ENCODE data around the gene GLT8D2.
"Not testable (repeated sequence)": the region's sequence is repeated elsewhere in the genome, so short reads cannot be mapped to it uniquely, and the experiment has no call there.

GLT8D2 gene

GRCh38 chr12:104049278-104049902 lies 597 bp downstream of the GLT8D2 start:
- DNase-seq = no peak

- no peak for DNase-seq
Measured at GRCh38 chr12:104048811-104049210, 1.2 kb downstream of the GLT8D2 start.

GRCh38 chr12:104048162-104048561 lies 1.8 kb downstream of the GLT8D2 start:
- no peak for DNase-seq

- no peak for DNase-seq
Measured at GRCh38 chr12:104046306-104046705, 3.7 kb downstream of the GLT8D2 start.

- DNase-seq = no peak
Measured at GRCh38 chr12:104044158-104044557, 5.8 kb downstream of the GLT8D2 start.

- no peak for DNase-seq
Measured at GRCh38 chr12:104042580-104042979, 7.4 kb downstream of the GLT8D2 start.

GRCh38 chr12:104039769-104040168 lies 10.2 kb downstream of the GLT8D2 start:
- not testable (repeated sequence) for DNase-seq

GRCh38 chr12:104036143-104036542 lies 13.8 kb downstream of the GLT8D2 start:
- DNase-seq = not testable (repeated sequence)

- not testable (repeated sequence) for DNase-seq
Measured at GRCh38 chr12:104030596-104030995, 19.4 kb downstream of the GLT8D2 start.

GRCh38 chr12:104026841-104027599 lies 23.0 kb downstream of the GLT8D2 start:
- no peak for DNase-seq

GRCh38 chr12:104025771-104026170 lies 24.2 kb downstream of the GLT8D2 start:
- DNase-seq = no peak

GRCh38 chr12:104024348-104024747 lies 25.6 kb downstream of the GLT8D2 start:
- no peak for DNase-seq

GRCh38 chr12:104023710-104024109 lies 26.3 kb downstream of the GLT8D2 start:
- no peak for DNase-seq

- DNase-seq = no peak
Measured at GRCh38 chr12:104022786-104023185, 27.2 kb downstream of the GLT8D2 start.

GRCh38 chr12:104021862-104022261 lies 28.1 kb downstream of the GLT8D2 start:
- DNase-seq = not testable (repeated sequence)

- no peak for DNase-seq
Measured at GRCh38 chr12:104012331-104012730, 37.7 kb downstream of the GLT8D2 start.

- no peak for DNase-seq
Measured at GRCh38 chr12:104011253-104011652, 38.7 kb downstream of the GLT8D2 start.

- no peak for DNase-seq
Measured at GRCh38 chr12:104010606-104011169, 39.3 kb downstream of the GLT8D2 start.

GRCh38 chr12:104010121-104010520 lies 39.9 kb downstream of the GLT8D2 start:
- no peak for DNase-seq

GRCh38 chr12:104006929-104007328 lies 43.1 kb downstream of the GLT8D2 start:
- DNase-seq = no peak

GRCh38 chr12:104003596-104003995 lies 46.4 kb downstream of the GLT8D2 start:
- no peak for DNase-seq

- DNase-seq = no peak
Measured at GRCh38 chr12:104002686-104003085, 47.3 kb downstream of the GLT8D2 start.

- no peak for DNase-seq
Measured at GRCh38 chr12:104000807-104001434, 49.1 kb downstream of the GLT8D2 start.

GRCh38 chr12:103998976-103999375 lies 51.0 kb downstream of the GLT8D2 start:
- DNase-seq = no peak
